Measurements from ENCODE around the gene RPL7A. TPM values are rescaled to one million over a fixed set of nuclear protein-coding genes. Genes with fewer than 3 reads are reported as not detected.
"Not testable (repeated sequence)": the region's sequence is repeated elsewhere in the genome, so short reads cannot be mapped to it uniquely, and the experiment has no call there.

The RPL7A gene
- 1,000 to 10,000 TPM; 2,011 to 2,156 (median 2,046) TPM for total RNA-seq (2021; fragmentation: NEBNext Ultra II Directional; extraction: Animal tissue kit (Norgen Biotek cat#: 25700))
- long read RNA-seq, transcript RPL7A-202 (8 exons, 891 nt), result major isoform, 690 of 1,549 reads
- long read RNA-seq, transcript RPL7A-205 (8 exons, 941 nt), result minor isoform, 10 of 1,549 reads
- long read RNA-seq, partial matches to known transcripts, result 821 of 1,549 reads
- long read RNA-seq, other reads (novel, unspliced or antisense), result 26 of 1,549 reads

- peaks cover 38% of the 10 kb centered on the region for H3K36me3 Mint-ChIP-seq (ENCODE audit: low read depth)
- peak; percentile 95 for DNase-seq
- peak within 1 kb of the TSS; percentile 98 for H3K27ac Mint-ChIP-seq
- H3K4me3 Mint-ChIP-seq, result peak within 1 kb of the TSS; percentile 99
- TF ChIP-seq, protein P1, sequence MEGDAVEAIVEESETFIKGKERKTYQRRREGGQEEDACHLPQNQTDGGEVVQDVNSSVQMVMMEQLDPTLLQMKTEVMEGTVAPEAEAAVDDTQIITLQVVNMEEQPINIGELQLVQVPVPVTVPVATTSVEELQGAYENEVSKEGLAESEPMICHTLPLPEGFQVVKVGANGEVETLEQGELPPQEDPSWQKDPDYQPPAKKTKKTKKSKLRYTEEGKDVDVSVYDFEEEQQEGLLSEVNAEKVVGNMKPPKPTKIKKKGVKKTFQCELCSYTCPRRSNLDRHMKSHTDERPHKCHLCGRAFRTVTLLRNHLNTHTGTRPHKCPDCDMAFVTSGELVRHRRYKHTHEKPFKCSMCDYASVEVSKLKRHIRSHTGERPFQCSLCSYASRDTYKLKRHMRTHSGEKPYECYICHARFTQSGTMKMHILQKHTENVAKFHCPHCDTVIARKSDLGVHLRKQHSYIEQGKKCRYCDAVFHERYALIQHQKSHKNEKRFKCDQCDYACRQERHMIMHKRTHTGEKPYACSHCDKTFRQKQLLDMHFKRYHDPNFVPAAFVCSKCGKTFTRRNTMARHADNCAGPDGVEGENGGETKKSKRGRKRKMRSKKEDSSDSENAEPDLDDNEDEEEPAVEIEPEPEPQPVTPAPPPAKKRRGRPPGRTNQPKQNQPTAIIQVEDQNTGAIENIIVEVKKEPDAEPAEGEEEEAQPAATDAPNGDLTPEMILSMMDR (IDR thresholded peaks at IDR 0.05), result no peak
- peaks cover 8% of the 10 kb centered on the region; the same call in 1 of the 2 replicates for H3K9me3 Mint-ChIP-seq
- peaks cover 14% of the 10 kb centered on the region for H3K27me3 Mint-ChIP-seq (ENCODE audit: insufficient read depth)
- H3K4me1 Mint-ChIP-seq (ENCODE audit: low read depth), result peaks cover 28% of the 10 kb centered on the region
Observed at GRCh38 chr9:133347985-133348717, at the start of gene RPL7A, which contains the start of gene MED22. TSS of gene RPL7A (plus strand) at chr9:133348218. CDS start at chr9:133348244, 26 bp downstream. TSS of gene MED22 (minus strand) at chr9:133348131. CDS start at chr9:133346662, 1,469 bp downstream.

- H3K27ac Mint-ChIP-seq; H3K4me1 Mint-ChIP-seq (ENCODE audit: low read depth); DNase-seq; H3K9me3 Mint-ChIP-seq; H3K36me3 Mint-ChIP-seq (ENCODE audit: low read depth); H3K4me3 Mint-ChIP-seq: not testable (repeated sequence)
- peaks cover 27% of the 10 kb centered on the region for H3K27me3 Mint-ChIP-seq (ENCODE audit: insufficient read depth)
Observed at GRCh38 chr9:133299996-133300395, 48.0 kb upstream of the RPL7A start.

DNA sequence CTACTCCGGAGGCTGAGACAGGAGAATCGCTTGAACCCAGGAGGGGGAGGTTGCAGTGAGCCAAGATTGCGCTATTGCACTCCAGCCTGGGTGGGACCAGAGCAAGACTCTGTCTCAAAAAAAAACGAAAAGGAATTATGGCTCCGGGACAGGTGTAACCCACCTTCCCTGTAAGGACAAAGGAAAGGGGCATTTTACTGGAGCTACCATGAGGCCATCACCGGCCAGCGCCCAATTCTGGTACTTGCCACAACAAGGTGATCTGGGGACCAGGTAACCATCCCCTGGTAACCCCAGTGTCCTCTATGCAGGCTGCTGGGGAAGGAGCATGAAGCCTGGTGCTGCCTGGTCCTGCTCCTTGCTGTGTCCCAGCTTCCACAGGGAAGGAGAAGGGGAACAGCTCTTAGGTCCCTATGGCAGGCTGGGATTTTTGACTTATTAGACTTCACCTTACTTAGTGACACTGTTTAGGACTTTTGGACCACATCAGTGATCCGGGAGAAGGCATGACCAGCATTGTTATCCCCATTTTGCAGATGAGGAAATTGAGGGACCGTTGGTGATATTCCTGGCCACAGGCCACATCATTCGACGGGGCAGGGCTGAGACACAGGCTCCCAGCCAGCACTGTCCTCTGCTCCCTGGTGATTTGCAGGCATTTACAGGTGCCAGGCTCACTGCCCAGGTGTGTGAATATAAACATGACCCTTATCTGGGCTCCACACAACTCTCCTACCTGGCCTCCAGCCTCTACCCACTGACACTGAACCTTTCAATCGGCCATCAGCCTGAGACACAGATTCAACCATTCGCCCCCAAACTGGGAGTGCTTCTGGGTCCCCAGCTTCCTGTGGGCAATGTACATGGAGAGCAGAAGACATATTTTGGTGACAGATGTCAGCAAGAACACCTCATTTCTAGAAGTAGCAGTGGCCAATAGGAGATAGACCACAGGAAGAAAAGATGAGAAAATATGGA lies 46.5 kb upstream of the RPL7A start:
- H3K36me3 Mint-ChIP-seq (ENCODE audit: low read depth), result no peaks in the 10 kb centered on the region
- H3K27me3 Mint-ChIP-seq (ENCODE audit: insufficient read depth), result peaks cover 35% of the 10 kb centered on the region
- no peaks in the 10 kb centered on the region for H3K4me1 Mint-ChIP-seq (ENCODE audit: low read depth)
- no peak for DNase-seq
- H3K27ac Mint-ChIP-seq, result no peak overlapping the region
- H3K9me3 Mint-ChIP-seq, result no peaks in the 10 kb centered on the region
- no peak overlapping the region for H3K4me3 Mint-ChIP-seq
- TF ChIP-seq, protein P1 (IDR thresholded peaks at IDR 0.05), result no peak

GRCh38 chr9:133303266-133304157 lies 44.5 kb upstream of the RPL7A start:
- Mint-ChIP-seq H3K27ac (no peak overlapping the region), H3K36me3 (ENCODE audit: low read depth) (no peaks in the 10 kb centered on the region), H3K4me3 (no peak overlapping the region), H3K9me3 (no peaks in the 10 kb centered on the region), H3K27me3 (ENCODE audit: insufficient read depth) (peaks cover 31% of the 10 kb centered on the region), H3K4me1 (ENCODE audit: low read depth) (peaks cover 8% of the 10 kb centered on the region; the same call in 1 of the 2 replicates)
- no peak for DNase-seq
- TF ChIP-seq, protein P1 (IDR thresholded peaks at IDR 0.05), result no peak

DNA sequence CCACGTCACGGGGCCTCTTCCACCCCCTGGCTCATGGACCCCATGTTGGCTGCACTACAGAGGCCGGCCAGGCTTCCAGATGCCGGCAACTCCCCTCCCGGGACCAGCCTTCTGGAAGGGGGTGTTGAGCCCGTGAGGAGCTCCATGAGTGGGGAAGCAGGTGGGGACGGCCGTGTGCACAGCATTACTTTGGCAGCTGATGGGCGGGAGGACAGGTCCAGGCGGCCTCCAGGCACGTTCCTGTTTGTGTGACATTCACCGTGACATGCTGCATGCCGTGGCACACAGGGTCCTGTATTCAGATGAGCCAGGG lies 43.9 kb upstream of the RPL7A start:
- Mint-ChIP-seq H3K4me3 (no peak overlapping the region), H3K27me3 (ENCODE audit: insufficient read depth) (peaks cover 32% of the 10 kb centered on the region)

More for the DNA sequence above, 43.9 kb upstream of the RPL7A start:
- Mint-ChIP-seq H3K9me3 (no peaks in the 10 kb centered on the region), H3K36me3 (ENCODE audit: low read depth) (no peaks in the 10 kb centered on the region; the same call in 1 of the 2 replicates), H3K4me1 (ENCODE audit: low read depth) (peaks cover 8% of the 10 kb centered on the region; the same call in 1 of the 2 replicates), H3K27ac (no peak overlapping the region)
- TF ChIP-seq, protein P1 (IDR thresholded peaks at IDR 0.05), result no peak
- no peak for DNase-seq

All from HFFc6 (cell line).